Skin epidermis (tissue), 12 donors: ENCODE results near the gene EIF2B2.
A peak's percentile ranks its signal among the peaks of the same experiment; 100 is the strongest.
"Not testable (repeated sequence)": the region's sequence is repeated elsewhere in the genome, so short reads cannot be mapped to it uniquely, and the experiment has no call there.

Source experiments
- H3K27ac ChIP-seq, 21 experiments: fragments of 200-600 bp; sonication (generic) in 11 of 21; one replicate each; pipeline ENCODE4 v1.5.0; 2020; ENCODE audit warnings: mild to moderate bottlenecking in 3 of 21, inconsistent platforms in 2 of 21, moderate library complexity in 2 of 21
- H3K4me3 ChIP-seq, 7 experiments: fragments of 200-600 bp; sonication (generic) in 2 of 7; one replicate each; pipeline ENCODE4 v1.5.0; 2020; ENCODE audit warnings: inconsistent platforms in 2 of 7, mild to moderate bottlenecking in 2 of 7, moderate library complexity in 1 of 7

The EIF2B2 gene

DNA sequence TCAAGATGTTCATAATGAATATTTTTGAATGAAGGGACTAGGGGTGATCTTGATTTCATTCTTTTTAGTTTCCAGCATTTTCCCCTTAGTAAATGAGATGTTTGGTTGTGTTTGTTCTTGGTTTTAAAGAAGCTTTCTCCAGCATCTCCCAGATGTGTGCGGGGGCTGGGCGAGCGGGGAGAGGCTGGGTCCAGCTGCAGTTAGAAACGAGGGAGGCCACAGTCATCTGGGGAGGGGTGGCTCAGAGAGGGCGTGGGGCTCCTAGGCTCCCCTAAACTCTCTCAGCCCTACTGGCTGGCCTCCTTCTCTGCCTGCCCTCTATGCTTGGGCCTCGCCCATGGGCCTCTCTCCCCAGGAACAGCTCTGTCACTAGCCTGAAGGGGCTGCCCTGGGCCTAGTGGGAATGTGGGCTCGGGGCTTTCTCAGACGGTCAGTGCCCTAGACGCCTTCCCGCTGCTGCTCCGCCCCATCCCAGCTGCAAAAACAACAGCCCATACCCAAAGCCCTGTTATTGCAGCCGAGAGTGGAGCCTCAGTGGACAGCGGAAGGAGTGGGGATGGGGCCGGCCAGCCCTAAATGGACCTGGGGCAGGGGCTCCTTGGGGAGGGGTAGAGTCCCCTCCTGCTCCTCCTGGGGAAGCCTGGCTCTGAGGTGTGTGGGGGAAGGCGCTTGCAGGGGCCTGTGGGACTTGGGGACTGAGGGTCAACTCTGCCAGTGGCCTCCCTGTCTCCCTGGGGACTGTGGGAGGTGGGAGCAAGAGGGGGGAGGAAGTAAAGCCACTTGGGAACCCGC lies 18.3 kb upstream of the EIF2B2 start:
- Histone ChIP-seq H3K27ac (no peak overlapping the region), H3K4me3 (no peak overlapping the region)

DNA sequence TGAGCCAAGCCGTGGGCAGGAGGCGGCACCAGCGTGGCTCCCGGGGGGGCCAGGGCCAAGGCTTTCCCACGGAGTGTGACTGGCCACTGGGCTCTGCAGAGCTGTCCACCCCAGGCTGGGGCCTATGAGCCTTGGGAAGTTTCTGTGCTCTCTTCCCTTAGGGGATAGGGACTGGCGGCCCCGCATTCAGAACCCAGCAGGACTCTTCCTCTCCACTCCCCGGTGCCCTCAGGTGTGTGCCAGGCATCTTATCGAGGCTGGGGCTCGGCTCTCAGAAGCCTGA lies 17.8 kb upstream of the EIF2B2 start:
- Histone ChIP-seq H3K4me3 (no peak overlapping the region), H3K27ac (no peak overlapping the region)

DNA sequence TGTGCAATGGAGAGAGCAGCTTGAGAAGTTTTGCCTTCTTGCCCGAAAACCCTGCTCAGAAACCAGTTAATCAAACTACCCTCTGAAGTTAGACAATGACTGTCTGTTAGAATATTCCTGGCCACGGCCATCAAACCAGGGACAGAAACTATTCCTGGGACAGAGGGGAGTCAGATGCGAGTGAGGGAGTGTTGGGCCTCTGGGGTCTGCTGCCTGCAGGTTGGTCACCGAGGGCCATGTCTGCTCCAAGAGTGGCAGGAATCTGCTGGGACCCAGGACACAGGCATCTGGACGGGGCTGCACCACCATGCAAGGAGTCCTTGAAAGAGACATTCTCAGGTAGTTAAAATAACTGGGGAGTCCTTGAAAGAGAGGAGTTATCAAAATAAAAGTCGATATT lies 16.9 kb upstream of the EIF2B2 start:
- Histone ChIP-seq H3K4me3 (no peak overlapping the region), H3K27ac (no peak overlapping the region)

DNA sequence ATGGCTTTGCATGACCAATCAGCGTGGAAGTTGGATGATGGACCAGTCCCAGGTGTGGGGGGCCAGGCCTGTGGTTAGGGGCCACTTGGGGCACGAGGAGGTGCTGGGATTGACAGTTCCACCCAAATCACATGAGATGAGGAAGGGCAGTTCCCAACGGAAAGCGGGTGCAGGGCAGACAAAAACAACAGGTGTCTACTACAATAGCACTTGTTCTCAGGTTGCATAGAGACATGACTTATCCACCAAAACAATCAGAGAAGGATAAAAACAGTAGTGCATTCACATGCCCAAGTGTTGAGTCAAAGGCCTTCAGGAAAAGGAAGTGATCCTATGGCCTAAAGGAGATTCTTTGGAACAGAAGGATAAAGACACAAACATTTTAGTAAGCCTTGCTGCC lies 14.6 kb upstream of the EIF2B2 start:
- H3K4me3 ChIP-seq, result no peak overlapping the region
- H3K27ac ChIP-seq, result peak overlapping the region in 1 of 21 experiments; percentile 54

DNA sequence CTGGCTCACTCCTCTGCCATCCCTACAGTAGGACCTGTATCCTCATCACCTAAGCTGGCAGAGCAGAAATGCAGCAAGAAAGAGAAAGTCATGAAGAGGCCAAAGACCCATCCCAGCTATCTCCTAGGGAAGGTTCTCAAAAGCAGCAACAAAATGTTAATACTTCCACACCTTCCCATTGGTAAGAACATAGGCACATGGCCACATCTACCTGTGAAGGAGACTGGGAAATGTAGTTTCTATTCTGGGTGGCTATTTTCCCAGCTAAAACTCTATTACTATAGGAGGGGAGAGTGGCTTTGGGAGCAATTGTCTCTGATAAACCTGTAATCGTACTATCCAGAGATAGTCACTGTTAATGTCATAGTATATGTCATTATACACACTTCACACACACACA lies 13.7 kb upstream of the EIF2B2 start:
- no peak overlapping the region for H3K4me3 ChIP-seq
- H3K27ac ChIP-seq, result peak overlapping the region in 2 of 21 experiments; percentile 20 to 52

DNA sequence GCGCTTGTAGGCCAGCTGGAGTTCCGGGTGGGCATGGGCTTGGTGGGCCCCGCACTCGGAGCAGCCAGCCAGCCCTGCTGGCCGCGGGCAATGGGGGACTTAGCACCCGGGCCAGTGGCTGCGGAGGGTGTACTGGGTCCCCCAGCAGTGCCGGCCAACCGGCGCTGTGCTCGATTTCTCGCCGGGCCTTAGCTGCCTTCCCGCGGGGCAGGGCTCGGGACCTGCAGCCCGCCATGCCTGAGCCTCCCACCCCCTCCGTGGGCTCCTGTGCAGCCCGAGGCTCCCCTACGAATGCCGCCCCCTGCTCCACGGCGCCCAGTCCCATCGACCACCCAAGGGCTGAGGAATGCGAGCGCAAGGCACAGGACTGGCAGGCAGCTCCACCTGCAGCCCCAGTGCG lies 8.5 kb upstream of the EIF2B2 start:
- peak overlapping the region in 1 of 21 experiments; percentile 21 for H3K27ac ChIP-seq
- H3K4me3 ChIP-seq, result not testable (repeated sequence)

DNA sequence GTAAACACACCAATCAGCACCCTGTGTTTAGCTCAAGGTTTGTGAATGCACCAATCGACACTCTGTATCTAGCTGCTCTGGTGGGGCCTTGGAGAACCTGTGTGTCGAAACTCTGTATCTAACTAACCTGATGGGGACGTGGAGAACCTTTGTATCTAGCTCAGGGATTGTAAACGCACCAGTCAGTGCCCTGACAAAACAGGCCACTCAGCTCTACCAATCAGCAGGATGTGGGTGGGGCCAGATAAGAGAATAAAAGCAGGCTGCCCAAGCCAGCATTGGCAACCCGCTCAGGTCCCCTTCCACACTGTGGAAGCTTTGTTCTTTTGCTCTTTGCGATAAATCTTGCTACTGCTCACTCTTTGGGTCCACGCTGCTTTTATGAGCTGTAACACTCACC lies 6.9 kb upstream of the EIF2B2 start:
- H3K27ac ChIP-seq, H3K4me3 ChIP-seq: not testable (repeated sequence)

DNA sequence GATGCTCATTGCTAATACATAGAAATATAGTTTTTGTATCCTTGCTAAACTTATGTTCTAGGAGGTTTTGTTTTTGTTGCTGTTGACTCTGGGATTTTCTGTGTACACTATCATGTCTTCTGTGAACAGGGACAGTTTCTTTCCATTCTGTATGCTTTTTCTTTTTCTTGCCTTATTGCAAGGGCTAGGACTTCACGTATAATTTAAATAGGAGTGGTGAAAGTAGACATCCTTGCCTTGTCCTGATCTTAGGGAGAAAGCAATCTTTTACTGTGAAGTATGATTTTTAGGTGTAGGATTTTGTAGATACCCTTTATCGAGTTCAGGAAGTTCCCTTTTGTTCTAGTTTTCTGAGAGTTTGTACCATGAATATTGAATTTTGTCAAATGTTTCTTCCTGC lies 1.5 kb upstream of the EIF2B2 start:
- no peak overlapping the region for H3K27ac ChIP-seq

DNA sequence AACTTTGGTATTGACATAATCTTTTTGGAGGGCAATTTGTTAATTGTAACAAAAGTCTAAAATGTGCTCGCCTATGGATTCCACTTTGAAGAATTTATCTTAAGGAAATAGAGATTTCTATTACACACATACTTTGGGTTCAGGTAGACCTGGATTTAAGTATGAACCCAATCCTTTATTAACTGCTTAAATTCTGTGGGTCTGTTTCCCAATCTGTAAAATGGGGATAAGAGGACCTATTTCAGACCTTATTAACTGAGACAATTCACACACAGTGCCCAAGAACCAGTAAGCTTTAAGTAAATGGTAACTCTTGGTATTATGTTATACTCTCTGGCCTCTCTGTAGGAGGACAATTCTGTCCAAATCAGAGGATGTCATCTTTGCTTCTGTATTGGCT lies 822 bp upstream of the EIF2B2 start:
- Histone ChIP-seq H3K27ac (peak overlapping the region in 20 of 21 experiments; percentile 66 to 93 (median 88)), H3K4me3 (peak overlapping the region; percentile 71 to 95 (median 88))

More for the DNA sequence above, 1.5 kb upstream of the EIF2B2 start:
- no peak overlapping the region for H3K4me3 ChIP-seq

DNA sequence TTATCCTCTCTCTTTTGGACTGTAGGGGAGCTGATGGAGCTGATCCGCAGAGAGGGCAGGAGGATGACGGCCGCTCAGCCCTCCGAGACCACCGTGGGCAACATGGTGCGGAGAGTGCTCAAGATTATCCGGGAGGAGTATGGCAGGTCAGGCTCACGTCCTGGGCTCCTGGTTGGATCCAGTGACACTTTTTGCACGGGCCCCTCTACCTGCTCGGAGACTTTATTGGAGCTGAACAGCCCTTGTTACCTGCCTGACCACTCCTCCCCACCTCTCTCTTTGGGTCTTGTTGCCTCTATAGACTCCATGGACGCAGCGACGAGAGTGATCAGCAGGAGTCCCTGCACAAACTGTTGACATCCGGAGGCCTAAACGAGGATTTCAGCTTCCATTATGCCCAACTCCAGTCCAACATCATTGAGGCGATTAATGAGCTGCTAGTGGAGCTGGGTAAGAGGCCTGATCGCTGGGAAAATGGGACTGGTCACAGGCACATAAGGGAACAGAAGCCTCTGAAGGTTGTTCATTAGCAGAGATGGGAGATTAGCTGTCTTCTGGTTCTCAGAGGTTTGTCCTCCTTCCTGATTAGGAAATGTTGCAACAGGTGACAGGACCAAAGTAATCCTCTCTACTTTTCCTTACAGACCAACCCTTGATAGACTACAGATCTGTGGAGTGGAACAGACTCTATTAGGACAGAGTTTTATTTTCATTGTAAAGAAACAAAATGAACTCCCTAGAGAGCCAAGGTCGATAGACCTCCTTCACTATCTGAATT lies 718 bp downstream of the EIF2B2 start:
- Histone ChIP-seq H3K4me3 (peak overlapping the region; percentile 71 to 95 (median 88)), H3K27ac (peak overlapping the region; percentile 66 to 94 (median 88))

DNA sequence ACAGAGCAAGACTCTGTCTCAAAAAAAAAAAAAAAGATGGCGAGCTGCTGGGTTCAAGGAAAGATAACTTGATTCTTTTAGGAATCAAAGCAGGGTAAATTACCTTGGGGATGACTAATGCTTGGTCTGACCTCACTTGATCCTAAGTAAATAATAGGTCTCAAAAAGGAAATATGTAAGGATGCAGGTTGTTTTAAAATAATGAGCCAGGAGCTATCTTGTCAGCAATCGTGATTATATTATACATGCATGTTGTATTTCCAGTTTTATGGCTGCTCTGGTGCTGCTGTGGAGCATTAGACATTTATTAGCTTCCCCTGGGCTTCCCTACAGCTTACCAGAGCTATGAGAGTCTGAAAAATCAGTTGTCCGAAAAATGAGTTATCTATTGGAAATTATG lies 2.6 kb downstream of the EIF2B2 start:
- H3K27ac ChIP-seq, result no peak overlapping the region
- no peak overlapping the region for H3K4me3 ChIP-seq

DNA sequence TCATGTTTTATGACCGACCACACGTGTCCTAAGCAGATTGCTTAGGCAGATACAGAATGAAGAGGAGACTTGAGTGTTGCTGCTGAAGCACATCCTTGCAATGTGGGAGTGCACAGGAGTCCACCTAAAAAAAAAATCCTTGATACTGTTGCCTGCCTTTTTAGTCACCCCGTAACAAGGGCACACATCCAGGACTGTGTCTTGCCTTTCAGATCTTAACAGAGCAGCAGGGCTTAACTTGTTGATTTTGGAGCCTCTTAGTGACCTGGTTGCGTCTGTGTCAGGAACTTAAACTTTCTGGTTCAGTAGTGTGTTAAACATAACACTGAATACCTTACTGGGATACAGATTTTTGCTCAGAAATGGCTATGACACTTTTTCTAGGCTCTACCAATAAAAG lies 6.5 kb downstream of the EIF2B2 start:
- Histone ChIP-seq H3K4me3 (no peak overlapping the region), H3K27ac (no peak overlapping the region)

DNA sequence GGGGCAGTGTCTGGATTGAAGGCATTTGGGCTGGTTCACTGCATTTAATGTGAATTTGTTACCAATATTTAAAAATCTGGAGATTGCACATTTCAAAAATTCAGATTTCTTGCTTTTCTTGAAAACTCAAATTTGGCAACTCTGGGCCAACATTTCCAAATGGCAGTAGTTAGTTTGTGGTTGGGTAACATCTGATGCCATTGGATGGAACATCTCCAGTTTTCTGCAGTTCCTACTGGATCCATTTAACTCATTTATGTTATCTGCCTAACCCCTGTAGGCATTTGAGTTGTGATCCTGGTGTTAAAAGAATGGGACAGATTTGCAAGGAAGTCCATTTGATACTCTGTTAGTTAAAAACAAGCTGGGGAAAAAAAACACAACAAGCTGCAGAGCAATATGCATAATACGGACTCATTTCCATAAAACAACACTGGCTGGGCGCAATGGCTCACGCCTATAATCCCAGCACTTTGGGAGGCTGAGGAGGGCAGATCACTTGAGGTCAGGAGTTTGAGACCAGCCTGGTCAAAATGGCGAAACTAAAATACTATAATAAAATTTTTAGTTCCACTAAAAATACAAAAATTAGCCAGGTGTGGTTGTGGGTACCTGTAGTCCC lies 7.9 kb downstream of the EIF2B2 start:
- Histone ChIP-seq H3K27ac (peak overlapping the region in 7 of 21 experiments; percentile 18 to 80 (median 55)), H3K4me3 (no peak overlapping the region)

DNA sequence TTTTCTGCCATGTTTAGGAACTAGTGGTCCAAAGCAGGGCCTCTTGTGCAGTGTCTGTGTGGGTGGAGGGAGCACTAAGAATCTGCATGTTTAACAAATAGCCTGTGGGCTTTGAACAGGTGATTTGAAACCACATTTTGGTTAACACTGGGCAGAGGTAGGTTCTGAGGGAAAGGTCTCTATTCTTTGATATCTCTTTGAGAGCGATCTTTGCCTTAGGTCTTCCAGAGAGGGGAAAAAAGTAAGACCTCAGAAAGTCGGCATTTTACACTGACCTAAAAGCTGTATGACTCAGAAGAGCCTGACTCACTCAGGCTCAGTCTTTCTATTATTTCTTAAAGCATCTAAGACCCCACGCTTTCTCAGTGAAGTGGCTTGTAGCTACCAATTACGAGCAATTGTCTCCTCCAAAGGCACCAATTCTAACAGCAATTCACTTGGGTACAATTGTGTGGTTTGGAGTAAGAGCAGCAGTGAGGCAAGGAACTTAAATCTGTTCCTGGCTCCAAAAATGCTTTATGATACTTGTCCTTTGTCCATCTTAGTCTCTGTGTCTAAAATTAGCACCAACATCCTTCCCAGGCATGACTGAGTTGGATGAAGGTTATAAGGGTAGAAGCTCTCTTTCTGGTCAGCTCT lies 8.8 kb downstream of the EIF2B2 start:
- peak overlapping the region in 11 of 21 experiments; percentile 8 to 80 (median 53) for H3K27ac ChIP-seq
- no peak overlapping the region for H3K4me3 ChIP-seq

DNA sequence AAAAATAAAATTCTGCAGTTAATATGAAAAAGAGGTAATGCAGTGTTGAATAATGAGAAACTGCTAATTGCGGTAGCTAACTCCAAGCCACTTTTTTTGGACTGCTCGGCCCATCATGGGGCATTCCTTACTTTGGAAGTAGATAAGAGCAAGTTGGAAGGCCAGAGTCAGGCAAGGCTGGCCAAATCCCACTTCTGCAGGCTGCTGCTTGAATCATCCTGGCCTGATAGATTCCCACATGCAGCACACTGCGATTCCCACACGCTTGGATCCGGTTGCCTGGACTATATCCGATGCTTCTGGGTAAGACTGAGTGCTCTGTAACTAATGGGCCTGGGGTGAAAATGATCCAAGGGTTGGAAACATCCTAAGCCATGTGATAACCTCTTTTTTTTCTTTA lies 10.6 kb downstream of the EIF2B2 start:
- Histone ChIP-seq H3K27ac (peak overlapping the region in 2 of 21 experiments; percentile 12 to 49), H3K4me3 (no peak overlapping the region)

DNA sequence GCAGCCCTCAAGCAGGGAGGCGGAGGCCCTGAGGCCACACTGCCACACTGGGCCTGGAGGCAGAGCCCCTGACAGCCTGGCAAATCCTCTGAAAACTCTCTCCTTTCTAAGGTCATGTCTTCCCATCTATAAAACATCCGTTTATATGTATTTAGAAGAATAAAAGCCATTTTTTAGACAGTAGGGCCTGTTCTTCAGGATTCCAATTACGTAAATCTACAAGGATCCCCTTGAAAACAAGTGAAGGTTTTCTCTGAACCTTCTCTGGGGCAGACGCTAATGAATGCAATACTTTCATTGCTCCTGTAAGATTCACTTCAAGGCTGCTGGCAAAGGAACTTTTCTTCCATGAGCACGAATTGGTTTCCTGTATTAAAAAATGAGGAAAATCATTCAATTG lies 12.8 kb downstream of the EIF2B2 start:
- no peak overlapping the region for H3K4me3 ChIP-seq
- peak overlapping the region in 1 of 21 experiments; percentile 49 for H3K27ac ChIP-seq

DNA sequence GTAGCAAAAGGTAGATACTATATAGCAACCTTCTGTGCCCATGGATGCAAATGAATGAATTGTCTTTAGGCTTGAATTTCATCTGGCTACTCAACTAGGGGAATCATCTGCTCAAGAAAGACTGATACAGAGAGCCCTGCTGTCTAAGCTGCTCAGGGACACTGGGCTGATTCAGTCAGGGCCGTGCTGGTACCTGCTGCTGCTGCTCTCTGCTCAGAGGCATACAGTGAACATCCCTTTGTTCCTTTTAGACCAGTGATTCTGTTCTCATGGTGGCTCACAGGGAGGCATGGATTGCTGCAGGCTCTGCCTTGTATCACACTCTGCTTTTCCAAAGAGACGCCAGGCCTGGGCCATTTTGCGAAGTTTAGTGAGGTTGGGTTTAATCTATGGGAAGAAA lies 14.1 kb downstream of the EIF2B2 start:
- Histone ChIP-seq H3K27ac (no peak overlapping the region), H3K4me3 (no peak overlapping the region)

DNA sequence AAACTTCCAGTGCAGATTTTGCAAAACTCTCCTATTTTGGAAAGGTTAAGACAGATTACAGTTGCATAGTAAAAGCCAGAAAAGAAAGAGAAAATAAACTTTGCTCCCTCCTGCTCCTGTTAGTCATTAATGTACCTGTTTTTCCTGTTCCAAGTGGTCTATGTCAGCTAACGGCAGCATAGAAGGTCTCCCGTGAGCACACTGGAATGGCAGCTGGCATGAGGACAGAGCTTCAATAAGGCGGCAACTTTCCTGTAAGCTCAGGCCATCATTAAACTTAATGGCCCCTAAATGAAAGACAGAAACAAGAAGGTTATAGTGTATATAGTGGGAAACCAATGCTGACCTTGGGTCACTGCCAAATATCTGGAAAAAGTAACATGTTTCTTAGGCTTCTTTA lies 16.0 kb downstream of the EIF2B2 start:
- Histone ChIP-seq H3K4me3 (no peak overlapping the region), H3K27ac (no peak overlapping the region)

DNA sequence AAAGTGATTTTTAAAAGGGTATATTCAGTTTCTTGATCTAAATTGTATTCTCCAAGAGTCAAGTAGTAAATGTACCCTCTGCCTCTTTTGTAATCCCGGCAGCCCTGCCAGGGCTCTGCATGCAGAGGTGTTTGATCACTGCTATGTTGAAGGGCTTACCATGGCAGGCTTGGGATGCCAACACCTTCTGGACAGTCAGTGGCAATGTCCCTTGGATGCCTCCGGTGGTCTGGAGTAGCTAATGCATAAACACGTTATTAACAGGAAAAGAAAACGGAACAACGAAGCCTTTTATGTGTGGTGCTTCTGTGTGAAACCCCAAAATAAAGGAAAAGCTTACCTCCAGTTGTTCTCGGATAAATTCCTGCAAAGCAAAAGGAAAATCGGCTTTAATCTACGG lies 19.9 kb downstream of the EIF2B2 start:
- Histone ChIP-seq H3K4me3 (no peak overlapping the region), H3K27ac (peak overlapping the region in 1 of 21 experiments; percentile 30)

DNA sequence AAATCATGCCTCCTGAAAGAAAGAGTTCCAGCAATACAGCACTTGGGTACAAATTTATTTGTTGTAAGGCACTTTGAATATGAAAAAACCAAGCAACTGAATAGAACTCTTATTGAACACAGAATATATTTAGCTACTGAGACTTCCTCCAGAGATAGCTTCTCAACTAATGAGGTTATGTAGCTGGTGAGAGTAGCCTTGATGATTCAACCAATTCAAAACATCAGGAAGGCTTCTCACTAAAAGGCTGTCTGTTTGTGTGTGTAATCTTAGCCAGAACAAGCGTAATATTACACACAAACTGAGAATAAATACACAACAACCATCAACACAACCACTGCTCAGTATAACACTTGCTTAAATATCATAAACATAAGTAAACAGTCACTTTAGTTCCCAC lies 20.4 kb downstream of the EIF2B2 start:
- H3K27ac ChIP-seq, result peak overlapping the region in 1 of 21 experiments; percentile 30

More for the DNA sequence above, 20.4 kb downstream of the EIF2B2 start:
- no peak overlapping the region for H3K4me3 ChIP-seq
